ENCODE results near the gene AP1AR. TPM values are rescaled to one million over a fixed set of nuclear protein-coding genes. Genes with fewer than 3 reads are reported as not detected.
A peak's percentile ranks its signal among the peaks of the same experiment; 100 is the strongest.

The AP1AR gene
- total RNA-seq, 3 donors from 2014 or later (not counting 1 experiment from before 2014, with no cell fraction given): 7.5 to 9.4 (median 7.5) TPM

- Mint-ChIP-seq H3K27ac (no peak overlapping the region), H3K9me3 (no peaks in the 10 kb centered on the region), H3K36me3 (no peaks in the 10 kb centered on the region), H3K4me3 (no peak overlapping the region), H3K27me3 (ENCODE audit: low read depth in 2 of 2) (no peaks in the 10 kb centered on the region), H3K4me1 (no peaks in the 10 kb centered on the region)
- Histone ChIP-seq H3K9me3 (ENCODE audit: control insufficient read depth, insufficient read depth, low read length) (no peaks in the 10 kb centered on the region), H3K27ac (ENCODE audit: low read length) (no peak overlapping the region), H3K4me3 (ENCODE audit: low read length) (no peak overlapping the region), H3K36me3 (ENCODE audit: control insufficient read depth, insufficient read depth, low read length) (no peaks in the 10 kb centered on the region), H3K4me1 (ENCODE audit: control insufficient read depth, insufficient read depth, low read length) (no peaks in the 10 kb centered on the region), H3K27me3 (ENCODE audit: control insufficient read depth, insufficient read depth, low read length) (no peaks in the 10 kb centered on the region)
- peak in 1 of 2 donors; percentile 28 for DNase-seq
- intact Hi-C loops (cut with micrococcal nuclease): no loop called here
- TF ChIP-seq, protein P1, sequence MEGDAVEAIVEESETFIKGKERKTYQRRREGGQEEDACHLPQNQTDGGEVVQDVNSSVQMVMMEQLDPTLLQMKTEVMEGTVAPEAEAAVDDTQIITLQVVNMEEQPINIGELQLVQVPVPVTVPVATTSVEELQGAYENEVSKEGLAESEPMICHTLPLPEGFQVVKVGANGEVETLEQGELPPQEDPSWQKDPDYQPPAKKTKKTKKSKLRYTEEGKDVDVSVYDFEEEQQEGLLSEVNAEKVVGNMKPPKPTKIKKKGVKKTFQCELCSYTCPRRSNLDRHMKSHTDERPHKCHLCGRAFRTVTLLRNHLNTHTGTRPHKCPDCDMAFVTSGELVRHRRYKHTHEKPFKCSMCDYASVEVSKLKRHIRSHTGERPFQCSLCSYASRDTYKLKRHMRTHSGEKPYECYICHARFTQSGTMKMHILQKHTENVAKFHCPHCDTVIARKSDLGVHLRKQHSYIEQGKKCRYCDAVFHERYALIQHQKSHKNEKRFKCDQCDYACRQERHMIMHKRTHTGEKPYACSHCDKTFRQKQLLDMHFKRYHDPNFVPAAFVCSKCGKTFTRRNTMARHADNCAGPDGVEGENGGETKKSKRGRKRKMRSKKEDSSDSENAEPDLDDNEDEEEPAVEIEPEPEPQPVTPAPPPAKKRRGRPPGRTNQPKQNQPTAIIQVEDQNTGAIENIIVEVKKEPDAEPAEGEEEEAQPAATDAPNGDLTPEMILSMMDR (IDR thresholded peaks at IDR 0.05): no peak
- no peak for ATAC-seq
- no CpG with 5 or more reads among the region's 2 CpGs for WGBS (ENCODE audit: insufficient coverage)
These were observed 41.8 kb upstream of the AP1AR start for GRCh38 chr4:112189754-112190153.

DNA sequence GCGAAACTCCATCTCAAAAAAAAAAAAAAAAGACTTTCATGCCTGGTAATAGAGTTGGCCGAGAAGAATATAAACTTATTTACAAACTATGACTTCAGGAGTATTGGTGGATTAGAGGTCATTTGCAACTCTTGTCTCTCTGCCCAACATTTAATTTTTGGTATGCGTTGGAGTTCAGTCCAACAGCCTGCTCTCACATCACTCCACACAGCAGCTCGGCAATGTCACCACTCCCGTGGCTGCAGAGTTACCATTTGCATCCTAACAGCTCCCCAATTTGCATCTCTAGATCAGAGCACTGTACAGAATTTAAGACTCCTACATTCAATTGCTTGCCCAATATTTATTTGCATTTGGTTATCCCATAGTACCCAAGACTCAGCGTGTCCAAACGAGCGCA, 40.9 kb upstream of the AP1AR start:
- no peaks in the 10 kb centered on the region for H3K4me1 ChIP-seq (ENCODE audit: control insufficient read depth, insufficient read depth, low read length)
- intact Hi-C loops (cut with micrococcal nuclease): no loop called here
- H3K4me3 Mint-ChIP-seq: no peak overlapping the region
- no peak overlapping the region for H3K27ac Mint-ChIP-seq
- WGBS (ENCODE audit: insufficient coverage): 97% methylated on average over 7 of the region's 8 CpGs
- no peaks in the 10 kb centered on the region for H3K36me3 Mint-ChIP-seq
- no peaks in the 10 kb centered on the region for H3K9me3 ChIP-seq (ENCODE audit: control insufficient read depth, insufficient read depth, low read length)
- DNase-seq: no peak
- H3K27me3 ChIP-seq (ENCODE audit: control insufficient read depth, insufficient read depth, low read length): no peaks in the 10 kb centered on the region
- H3K27me3 Mint-ChIP-seq (ENCODE audit: low read depth in 2 of 2): no peaks in the 10 kb centered on the region
- no peak for ATAC-seq
- H3K4me3 ChIP-seq (ENCODE audit: low read length): no peak overlapping the region
- no peaks in the 10 kb centered on the region for H3K36me3 ChIP-seq (ENCODE audit: control insufficient read depth, insufficient read depth, low read length)
- no peaks in the 10 kb centered on the region for H3K9me3 Mint-ChIP-seq
- TF ChIP-seq, protein P1 (IDR thresholded peaks at IDR 0.05): no peak
- no peaks in the 10 kb centered on the region for H3K4me1 Mint-ChIP-seq
- H3K27ac ChIP-seq (ENCODE audit: low read length): no peak overlapping the region

- no peaks in the 10 kb centered on the region for H3K4me1 Mint-ChIP-seq
- H3K9me3 ChIP-seq (ENCODE audit: control insufficient read depth, insufficient read depth, low read length): no peaks in the 10 kb centered on the region
- no peaks in the 10 kb centered on the region for H3K4me1 ChIP-seq (ENCODE audit: control insufficient read depth, insufficient read depth, low read length)
- H3K36me3 ChIP-seq (ENCODE audit: control insufficient read depth, insufficient read depth, low read length): no peaks in the 10 kb centered on the region
- no peak overlapping the region for H3K27ac ChIP-seq (ENCODE audit: low read length)
- DNase-seq (no peak), ATAC-seq (no peak)
- no peak overlapping the region for H3K27ac Mint-ChIP-seq
- TF ChIP-seq, protein P1 (IDR thresholded peaks at IDR 0.05): no peak
- H3K4me3 Mint-ChIP-seq: no peak overlapping the region
- no peaks in the 10 kb centered on the region for H3K9me3 Mint-ChIP-seq
- intact Hi-C loops (cut with micrococcal nuclease): no loop called here
- no peak overlapping the region for H3K4me3 ChIP-seq (ENCODE audit: low read length)
- WGBS (ENCODE audit: insufficient coverage): 100% methylated on average over 1 of the region's 1 CpG
- no peaks in the 10 kb centered on the region for H3K27me3 ChIP-seq (ENCODE audit: control insufficient read depth, insufficient read depth, low read length)
- H3K27me3 Mint-ChIP-seq (ENCODE audit: low read depth in 2 of 2): peaks cover 5 to 8% of the 10 kb centered on the region in 2 donors
- no peaks in the 10 kb centered on the region for H3K36me3 Mint-ChIP-seq
These were observed 35.1 kb upstream of the AP1AR start for GRCh38 chr4:112196461-112196860.

GRCh38 chr4:112199041-112199440, 32.5 kb upstream of the AP1AR start:
- Mint-ChIP-seq H3K4me1 (no peaks in the 10 kb centered on the region), H3K27me3 (ENCODE audit: low read depth in 2 of 2) (peaks cover 5 to 8% of the 10 kb centered on the region in 2 donors), H3K36me3 (no peaks in the 10 kb centered on the region), H3K9me3 (no peaks in the 10 kb centered on the region), H3K4me3 (no peak overlapping the region), H3K27ac (no peak overlapping the region)
- H3K4me3 ChIP-seq (ENCODE audit: low read length): no peak overlapping the region
- H3K27ac ChIP-seq (ENCODE audit: low read length): no peak overlapping the region
- TF ChIP-seq, protein P1 (IDR thresholded peaks at IDR 0.05): no peak
- DNase-seq (no peak), ATAC-seq (no peak)
- 62% methylated on average over 1 of the region's 1 CpG for WGBS (ENCODE audit: insufficient coverage)
- intact Hi-C loops (cut with micrococcal nuclease): no loop called here
- H3K36me3 ChIP-seq (ENCODE audit: control insufficient read depth, insufficient read depth, low read length): no peaks in the 10 kb centered on the region
- no peaks in the 10 kb centered on the region for H3K9me3 ChIP-seq (ENCODE audit: control insufficient read depth, insufficient read depth, low read length)
- no peaks in the 10 kb centered on the region for H3K27me3 ChIP-seq (ENCODE audit: control insufficient read depth, insufficient read depth, low read length)
- H3K4me1 ChIP-seq (ENCODE audit: control insufficient read depth, insufficient read depth, low read length): no peaks in the 10 kb centered on the region

Measured in natural killer cell (primary cell).